ENCODE data around the gene PLPPR1.
"Not testable (repeated sequence)": the region's sequence is repeated elsewhere in the genome, so short reads cannot be mapped to it uniquely, and the experiment has no call there.

PLPPR1 gene

DNA sequence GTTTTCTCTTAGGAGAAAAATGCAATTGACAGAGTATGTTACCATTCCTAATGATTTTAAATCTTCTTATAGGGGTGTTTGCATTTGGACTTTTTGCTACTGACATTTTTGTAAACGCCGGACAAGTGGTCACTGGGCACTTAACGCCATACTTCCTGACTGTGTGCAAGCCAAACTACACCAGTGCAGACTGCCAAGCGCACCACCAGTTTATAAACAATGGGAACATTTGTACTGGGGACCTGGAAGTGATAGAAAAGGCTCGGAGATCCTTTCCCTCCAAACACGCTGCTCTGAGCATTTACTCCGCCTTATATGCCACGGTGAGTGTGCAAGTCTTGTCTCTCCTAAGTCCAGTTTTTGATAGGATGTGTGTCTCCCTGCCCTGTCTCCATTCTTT lies 280.6 kb downstream of the PLPPR1 start:
- no peak for DNase-seq

DNA sequence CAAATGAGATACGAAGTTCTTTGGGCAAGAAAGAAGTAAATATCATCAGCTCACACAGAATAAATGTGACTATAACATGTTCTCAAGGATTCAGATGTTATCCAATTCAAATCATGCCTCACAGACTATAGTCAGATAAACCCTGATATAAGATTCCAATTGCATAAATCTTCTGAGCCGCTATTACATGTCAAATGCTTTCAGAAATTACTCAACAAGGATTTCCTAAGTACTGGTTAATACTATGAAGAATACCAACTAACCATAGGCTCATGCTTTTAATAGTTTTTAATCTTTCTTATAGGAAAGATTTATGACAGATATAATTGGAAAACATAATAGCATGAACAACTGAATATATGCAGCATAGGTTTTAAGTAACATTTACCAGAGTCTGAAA lies 282.7 kb downstream of the PLPPR1 start:
- no peak for DNase-seq

DNA sequence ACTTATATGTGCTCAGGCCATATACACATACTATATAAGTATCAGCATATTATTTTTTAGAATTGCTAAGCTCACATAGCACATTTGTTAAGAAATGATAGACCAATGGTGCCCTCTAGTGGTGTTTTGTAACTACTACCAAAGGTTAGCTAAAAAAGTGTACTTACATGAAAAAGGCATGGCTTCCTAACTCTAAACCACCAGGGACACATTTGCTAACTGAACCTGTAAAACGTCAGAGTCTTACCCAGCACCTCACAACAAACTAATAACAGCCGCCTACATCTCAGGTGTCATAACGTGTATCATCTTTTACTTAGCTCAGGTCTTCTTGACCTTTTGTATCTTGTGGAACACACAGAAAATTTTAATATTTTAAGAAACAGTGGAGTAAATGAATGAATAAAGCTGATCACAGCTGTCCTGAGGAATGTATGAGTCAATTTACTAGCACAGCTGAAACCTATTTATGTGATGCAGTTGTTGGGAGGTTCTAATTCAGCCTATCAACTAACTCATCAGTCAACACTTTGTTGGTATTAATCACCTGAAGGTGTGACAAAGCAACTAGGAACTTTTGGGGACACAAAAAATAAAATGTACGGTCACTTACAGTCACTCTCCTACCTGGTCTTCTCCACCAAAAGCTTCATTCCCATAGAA lies 283.4 kb downstream of the PLPPR1 start:
- peak in 1 of 2 donors; percentile 68 for DNase-seq

DNA sequence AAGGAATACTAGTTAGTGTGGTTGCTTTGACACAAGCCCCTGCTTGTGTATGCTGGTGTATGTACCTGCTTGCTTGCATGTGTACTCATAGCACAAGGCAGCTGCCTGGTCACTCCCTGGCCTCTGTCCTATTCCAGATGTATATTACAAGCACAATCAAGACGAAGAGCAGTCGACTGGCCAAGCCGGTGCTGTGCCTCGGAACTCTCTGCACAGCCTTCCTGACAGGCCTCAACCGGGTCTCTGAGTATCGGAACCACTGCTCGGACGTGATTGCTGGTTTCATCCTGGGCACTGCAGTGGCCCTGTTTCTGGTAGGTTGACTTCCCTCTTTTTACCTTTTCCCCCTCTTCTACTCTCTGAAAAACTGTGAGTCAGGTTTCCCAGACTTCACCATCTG lies 284.1 kb downstream of the PLPPR1 start:
- no peak for DNase-seq

DNA sequence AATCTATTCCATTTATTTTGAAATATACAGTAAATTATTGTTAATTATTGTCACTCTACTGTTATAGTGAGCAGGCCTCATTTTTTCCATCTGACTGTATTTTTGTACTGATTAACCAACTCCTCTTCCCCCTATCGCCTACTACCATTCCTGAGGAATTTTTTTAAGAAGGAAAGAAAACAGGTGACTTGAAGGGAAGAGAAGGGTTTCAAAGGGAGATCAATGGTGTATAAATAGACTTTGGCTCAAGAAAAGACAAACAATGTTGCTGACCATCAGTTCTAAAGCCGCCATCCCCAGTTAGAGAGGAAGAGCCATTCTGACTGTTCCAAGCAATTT lies 286.6 kb downstream of the PLPPR1 start:
- no peak for DNase-seq

DNA sequence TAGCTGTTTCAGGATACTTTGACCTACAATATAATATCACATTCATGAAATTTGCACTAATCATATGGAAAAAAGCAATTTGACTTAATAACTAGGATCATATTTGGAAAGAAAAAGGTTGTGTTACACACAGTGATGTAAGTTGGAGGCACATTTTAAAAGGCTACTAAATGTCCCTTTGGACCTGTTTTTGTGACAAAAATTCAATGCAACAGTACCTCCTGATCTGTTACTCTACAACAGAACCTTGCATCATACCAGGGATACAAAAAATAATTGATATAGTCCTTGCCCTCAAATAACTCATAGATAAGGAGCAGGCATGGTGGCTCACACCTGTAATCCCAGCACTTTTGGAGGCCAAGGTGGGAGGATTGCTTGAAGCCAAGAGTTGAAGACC lies 289.2 kb downstream of the PLPPR1 start:
- no peak for DNase-seq

- no peak for DNase-seq
Observed at GRCh38 chr9:101323129-101323528, 294.6 kb downstream of the PLPPR1 start.

- no peak for DNase-seq
Observed at GRCh38 chr9:101324245-101324804, 295.8 kb downstream of the PLPPR1 start.

GRCh38 chr9:101325053-101325452 lies 296.5 kb downstream of the PLPPR1 start:
- DNase-seq, result no peak

- no peak for DNase-seq
Observed at GRCh38 chr9:101326035-101326434, 297.5 kb downstream of the PLPPR1 start.

GRCh38 chr9:101326501-101326900 lies 298.0 kb downstream of the PLPPR1 start:
- no peak for DNase-seq

DNA sequence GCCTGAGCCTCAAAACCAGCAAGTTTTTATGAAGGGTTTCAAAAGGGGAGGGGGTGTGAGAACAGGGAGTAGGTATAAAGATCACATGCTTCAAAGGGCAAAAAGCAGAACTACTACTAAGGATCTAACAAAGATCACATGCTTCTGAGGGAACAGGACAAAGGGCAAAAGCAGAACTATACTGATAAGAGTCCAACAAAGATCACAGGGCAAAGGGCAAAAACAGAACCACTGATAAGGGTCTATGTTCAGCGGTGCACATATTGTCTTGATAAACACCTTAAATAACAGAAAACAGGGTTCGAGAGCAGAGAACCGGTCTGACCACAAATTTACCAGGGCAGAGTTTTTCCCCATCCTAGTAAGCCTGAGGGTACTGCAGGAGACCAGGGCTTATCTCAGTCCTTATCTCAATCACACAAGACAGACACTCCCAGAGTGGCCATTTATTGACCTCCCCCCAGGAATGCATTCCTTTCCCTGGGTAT lies 298.9 kb downstream of the PLPPR1 start:
- not testable (repeated sequence) for DNase-seq

DNA sequence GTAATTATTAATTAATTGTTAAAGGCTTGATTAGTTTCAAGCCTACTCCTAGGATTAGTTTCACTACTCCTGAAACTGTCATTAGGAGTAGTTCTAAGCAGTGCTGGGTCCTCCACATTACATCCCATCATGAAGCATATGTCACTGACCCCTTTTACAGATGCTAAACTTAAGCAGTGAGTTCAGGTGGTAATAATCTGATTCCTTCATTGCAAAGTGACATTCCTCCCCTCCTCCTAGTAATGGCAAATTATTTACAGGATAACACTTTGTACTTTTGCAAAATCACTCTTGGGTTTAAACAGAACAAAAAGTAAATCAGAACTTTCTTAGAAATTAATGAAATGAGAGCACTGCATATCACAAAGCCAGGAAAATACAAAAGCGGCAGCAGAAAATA lies 303.8 kb downstream of the PLPPR1 start:
- DNase-seq, result no peak

- DNase-seq, result no peak
Observed at GRCh38 chr9:101333490-101333889, 305.0 kb downstream of the PLPPR1 start.

- DNase-seq, result no peak
Observed at GRCh38 chr9:101333926-101334702, 305.6 kb downstream of the PLPPR1 start.

DNA sequence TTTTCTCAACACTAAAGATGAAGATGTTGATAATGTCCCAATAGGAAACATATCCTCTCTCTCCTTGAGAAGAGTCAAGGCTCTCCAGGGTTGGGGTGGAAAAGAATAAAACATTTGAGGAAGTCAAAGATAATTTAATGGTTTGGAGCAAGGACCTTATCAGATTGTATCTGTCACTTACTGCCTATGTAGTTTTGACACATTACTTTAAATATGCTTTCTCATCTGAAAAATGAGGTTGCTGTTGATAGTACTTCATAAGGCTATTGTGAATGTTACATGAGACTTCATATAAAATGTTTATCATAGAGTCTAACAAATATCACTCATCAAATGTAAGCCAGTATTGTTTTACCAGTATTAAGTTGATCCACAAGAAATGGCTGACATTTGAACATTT lies 307.6 kb downstream of the PLPPR1 start:
- DNase-seq, result no peak

DNA sequence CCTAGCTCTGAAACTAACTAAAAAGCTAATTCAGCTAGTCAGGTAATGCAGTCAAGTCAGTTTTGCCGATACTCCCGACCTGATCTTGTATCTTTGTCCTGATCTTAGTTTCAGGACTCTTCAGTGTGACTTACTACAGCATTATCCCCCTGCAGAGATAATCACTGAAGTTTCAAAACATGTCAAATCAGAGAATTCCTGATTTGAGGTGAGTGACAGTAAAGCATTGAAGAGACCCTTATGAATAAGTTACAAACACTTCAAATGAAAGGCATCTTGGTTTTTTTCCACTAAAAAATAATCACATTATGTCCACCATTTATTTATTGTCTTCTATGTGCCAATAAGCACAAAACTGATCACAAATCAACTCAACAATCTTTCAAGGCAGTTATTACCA lies 308.7 kb downstream of the PLPPR1 start:
- no peak for DNase-seq

DNA sequence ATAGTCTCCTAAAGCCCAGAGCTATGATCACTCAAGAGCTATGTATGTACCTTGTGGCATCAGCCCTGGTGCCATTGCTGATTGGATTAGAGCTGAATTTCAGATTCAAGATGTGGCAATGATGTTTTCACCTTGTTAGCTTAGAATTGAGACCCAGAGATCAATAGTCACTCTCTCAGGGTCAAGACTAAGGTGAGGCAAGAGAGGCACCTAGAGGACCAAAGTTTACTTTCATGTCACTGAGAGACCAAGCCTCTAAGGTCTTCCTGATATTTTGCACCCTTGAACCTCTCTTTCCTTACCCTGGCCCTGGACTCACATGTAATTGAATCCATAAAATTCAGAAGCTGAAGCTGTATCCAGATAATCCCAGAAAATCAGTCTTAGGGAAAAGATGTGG lies 313.4 kb downstream of the PLPPR1 start:
- DNase-seq, result no peak

DNA sequence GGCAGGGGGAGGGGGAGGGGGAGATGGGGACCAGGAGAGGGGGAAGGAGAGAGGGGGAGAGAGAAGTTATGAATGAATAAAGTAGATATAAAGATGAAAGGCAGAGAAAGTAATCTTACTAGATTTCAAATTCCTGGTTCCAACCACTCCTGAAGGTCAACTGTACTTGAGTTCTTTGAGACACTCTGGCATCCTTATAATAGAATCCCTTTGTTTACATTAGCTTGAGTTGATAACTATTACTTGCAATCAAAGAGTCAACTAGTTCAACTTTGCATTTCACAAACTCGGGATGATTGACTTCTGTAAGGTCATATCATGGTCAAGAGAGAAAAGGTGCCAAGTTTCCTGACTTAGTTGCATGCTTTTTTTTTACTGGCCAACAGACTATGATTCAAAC lies 314.1 kb downstream of the PLPPR1 start:
- DNase-seq, result no peak

DNA sequence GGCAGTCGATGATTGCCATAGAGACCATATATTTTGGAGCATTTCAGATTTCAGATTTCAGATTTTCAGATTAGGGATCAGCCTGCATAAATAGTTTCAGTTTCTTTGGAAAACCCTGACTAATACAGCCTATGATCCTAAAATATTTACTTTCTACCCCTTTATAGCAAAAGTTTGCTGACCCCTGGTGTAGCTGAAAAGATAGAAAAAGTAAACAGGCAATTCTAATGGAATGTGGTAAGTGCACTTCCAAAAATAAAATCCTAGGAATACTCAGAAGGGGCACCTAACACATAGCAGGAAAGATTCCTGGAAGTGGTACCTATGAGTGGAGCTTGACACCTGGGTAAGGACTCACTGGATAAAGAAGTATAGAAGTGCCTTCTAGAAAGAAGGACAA lies 321.8 kb downstream of the PLPPR1 start:
- DNase-seq, result no peak

- DNase-seq, result no peak
Observed at GRCh38 chr9:101352892-101353463, 324.5 kb downstream of the PLPPR1 start.

- DNase-seq, result no peak
Observed at GRCh38 chr9:101353683-101354082, 325.2 kb downstream of the PLPPR1 start.

DNA sequence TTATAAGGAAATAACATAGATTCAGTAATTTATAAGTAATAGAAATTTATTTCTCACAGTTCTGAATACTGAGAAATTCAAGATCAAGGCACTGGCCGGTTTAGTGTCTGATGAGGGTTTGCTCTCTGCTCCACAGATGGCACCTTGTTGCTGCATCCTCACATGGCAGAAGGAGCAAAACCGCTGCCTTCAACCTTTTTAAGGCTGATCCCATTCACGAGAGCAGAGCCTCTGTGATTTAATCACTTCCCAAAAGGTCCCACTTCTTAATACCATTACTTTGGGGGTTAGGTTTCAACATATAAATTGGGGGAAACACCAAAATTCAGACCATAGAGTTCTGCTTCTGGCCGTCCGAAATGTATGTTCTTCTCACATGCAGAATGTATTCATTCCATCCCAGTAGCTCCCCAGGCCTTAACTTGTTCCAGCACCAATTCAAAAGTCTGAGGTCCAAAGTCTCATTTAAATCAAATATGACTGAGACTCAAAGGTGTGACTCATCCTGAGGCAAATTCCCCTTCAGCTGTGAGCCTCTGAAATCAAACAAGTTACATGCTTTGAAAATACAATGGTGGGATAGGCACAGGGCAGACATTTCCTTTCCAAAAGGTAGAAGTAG lies 325.7 kb downstream of the PLPPR1 start:
- no peak for DNase-seq

All from CD4-positive, alpha-beta T cell treated with Interferon alpha-2 for 1 hour (primary cell).